ENCODE results near the gene ESR1.
"Not testable (repeated sequence)": the region's sequence is repeated elsewhere in the genome, so short reads cannot be mapped to it uniquely, and the experiment has no call there.

ESR1 gene

DNA sequence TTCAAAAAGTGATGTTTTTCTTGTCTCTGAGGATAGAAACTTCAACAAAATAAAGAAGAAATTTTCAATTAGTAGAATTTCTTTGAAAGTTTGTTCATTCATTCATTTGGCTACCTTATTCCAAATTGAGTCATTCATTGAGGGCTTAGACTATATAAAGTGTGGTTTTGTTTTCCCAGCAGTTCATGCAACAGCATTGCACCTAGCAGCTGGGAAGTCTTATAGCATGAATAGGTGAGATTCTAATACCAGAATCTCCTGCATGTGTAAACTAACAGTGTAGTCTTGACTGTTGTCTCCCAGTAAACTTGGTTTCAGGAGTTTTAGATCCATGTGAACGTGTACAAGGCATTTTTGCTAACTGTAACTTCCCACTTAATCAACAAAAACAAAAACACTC lies 7.1 kb downstream of the ESR1 start:
- no peak for DNase-seq

DNA sequence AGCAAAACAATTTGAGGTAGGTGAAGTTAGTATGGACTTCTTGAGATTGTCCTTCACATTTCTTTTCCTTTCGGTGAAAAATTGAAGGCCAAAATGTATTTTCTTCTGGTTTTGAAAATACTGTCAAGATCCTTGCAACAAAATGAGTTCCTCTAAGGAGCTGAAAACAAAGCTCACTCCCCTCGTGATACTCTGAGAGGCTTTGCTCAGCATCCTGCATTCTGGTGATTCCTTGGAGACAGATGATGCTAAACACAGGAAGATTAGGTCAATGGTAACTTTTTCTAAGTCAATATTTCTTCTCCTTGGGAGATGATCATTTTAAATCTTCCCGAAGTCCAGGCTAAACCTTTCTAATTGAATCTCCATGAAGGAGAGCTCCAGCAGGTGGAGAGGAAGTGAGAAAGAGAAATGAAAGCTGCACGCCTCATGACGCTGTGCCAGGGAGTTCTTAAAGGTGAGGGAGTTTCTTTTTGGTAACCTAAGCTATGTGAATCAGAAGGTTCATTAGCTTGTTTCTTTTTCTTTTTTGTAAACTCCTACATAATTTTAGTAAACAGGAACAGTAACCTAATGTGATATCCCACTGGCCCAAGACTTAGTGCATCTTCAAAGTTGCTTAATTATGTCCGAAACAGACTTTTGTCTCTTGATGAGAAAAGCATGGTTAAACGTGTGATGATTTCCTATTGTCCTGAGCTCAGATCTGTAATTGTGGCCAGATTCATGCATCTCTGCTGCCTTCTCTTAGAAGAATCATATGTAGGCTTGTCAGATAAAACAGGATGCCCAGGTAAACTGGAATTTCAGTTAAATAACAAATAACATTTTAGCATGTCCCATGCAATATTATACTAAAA lies 15.0 kb downstream of the ESR1 start:
- no peak for DNase-seq

DNA sequence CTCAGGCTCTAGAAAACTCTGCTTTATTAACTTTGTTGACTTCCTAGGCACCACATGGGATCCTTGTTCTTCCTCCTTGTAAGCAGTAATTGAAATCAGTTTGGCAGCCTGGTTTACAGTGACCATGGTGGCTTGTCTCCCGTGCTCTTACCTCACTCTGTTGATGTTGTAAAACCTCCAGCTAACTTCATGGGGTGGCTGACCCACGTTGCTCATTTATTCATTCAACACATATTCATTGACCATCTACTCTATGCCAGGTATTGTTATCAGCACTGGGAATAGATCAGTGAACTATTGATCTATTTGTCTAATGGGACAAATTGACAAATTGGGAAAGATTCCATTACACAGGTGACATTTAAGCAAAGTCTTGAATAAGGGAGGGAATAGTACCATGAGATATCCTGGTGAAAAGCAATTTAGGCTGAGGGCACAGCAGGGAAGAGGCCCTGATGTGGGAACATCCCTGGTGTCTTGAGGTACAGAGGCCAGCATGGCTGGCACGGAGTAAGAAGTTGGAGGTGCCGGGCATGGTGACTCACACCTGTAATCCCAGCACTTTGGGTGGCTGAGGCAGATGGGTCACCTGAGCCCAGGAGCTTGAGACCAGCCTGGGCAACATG lies 19.1 kb downstream of the ESR1 start:
- DNase-seq = no peak

DNA sequence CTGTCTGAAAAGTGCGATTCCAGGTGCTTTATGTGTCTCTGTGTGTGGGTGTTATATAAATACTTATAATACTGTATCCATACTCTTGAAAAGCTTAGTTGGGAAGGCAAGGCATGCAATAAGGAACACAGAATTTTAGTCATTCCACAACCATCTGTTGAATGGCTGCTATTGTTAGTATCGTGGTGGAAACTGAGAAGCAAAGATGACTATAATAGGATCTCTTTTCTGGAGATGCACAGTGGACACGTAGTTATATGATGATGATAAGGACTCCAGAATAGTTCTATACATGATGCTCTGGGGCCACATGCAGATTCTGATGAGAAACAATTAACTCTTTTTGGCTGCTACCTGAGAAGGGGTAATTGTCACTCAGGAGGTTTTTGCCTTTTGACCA lies 25.2 kb downstream of the ESR1 start:
- DNase-seq = no peak

DNA sequence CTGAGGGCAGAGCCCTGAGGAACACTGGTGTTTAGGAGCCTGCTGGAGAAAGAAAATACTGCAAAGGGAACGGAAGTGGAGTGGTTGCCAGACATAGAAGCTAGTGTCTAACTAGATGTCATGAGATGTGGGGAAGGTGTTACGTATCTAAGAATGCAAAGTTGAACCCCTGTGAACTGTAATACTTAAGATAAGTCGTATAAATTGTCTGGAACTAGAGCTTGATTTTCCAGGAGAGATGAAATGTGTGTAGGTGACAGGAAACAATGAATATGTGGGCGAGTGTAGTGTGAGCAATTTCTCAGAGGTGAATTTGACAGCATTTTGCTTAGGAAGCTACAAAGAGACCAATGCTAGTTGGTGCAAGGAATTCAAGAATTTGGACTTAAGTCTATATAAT lies 27.9 kb downstream of the ESR1 start:
- no peak for DNase-seq

DNA sequence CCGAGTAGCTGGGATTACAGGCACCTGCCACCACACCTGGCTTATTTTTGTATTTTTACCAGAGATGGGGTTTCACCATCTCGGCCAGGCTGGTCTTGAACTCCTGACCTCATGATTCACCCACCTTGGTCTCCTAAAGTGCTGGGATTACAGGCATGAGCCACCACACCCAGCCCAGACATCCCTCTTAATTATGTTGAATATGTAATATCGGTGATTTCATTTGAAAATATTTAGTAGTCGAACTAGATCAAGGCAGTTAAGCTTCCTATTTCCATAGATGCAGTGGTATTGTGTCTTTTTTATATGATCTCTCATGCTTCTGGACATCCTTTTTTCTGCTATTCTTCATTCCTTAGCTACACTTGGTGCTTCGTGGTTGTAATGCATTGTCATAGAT lies 29.7 kb downstream of the ESR1 start:
- no peak for DNase-seq

DNA sequence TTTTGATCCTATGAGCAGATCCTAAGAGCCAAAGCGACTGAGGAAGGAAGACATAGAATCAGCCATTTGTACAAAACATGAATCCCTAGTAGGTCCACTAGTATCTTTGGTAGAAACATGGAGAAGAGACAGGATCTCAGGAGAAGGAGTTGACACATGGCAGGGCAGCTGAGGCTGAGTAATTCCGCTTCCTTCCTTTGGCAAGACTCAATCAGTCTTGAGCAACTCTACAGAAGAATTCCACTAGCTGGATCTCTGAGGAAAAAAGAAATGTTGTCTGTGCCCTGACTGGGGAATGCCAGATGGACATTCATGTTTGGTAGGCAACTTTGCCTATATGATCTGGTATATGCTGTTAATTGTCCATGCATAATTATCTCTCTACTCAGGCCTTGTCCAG lies 35.3 kb downstream of the ESR1 start:
- no peak for DNase-seq

DNA sequence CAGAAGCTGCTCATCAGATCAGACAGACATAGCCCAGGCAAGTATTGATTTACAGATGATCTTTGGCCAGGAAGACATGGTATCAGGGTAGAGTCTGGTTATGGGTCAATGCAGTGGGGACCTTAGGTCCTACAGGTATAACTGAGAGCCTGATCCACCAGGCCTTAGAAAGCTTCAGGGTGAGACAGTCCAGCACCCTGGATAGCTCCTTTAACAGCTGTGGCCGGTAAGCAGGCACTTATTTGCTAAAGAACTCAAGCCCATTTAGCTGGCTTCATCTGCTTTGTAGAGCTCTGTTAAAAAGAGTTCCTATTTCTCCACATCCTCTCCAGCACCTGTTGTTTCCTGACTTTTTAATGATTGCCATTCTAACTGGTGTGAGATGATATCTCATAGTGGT lies 39.6 kb downstream of the ESR1 start:
- DNase-seq = no peak

DNA sequence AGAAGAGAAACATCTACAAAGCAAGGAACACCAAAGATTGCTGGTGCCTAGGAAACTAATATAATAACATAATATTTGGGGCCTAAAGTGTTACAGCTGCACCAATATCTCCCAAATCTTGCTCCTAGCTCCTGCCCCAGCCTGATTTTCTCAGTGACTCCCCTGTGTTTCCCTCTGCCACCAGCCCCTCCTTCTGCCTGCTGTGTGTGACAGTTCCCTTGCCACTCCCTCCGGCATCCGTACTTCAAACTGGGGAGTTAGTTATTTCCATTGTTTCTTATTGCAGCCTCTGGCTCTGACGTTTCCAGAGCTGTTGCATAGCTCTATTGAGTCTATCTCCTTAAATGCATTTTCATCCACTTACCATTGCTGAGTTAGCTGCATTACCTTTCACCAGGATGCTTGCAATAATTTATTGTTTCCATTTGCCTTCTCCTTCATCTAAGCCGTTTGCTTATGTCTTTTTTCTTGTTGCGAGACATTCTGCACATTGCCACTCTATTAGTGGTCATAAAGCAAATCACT lies 43.1 kb downstream of the ESR1 start:
- no peak for DNase-seq

DNA sequence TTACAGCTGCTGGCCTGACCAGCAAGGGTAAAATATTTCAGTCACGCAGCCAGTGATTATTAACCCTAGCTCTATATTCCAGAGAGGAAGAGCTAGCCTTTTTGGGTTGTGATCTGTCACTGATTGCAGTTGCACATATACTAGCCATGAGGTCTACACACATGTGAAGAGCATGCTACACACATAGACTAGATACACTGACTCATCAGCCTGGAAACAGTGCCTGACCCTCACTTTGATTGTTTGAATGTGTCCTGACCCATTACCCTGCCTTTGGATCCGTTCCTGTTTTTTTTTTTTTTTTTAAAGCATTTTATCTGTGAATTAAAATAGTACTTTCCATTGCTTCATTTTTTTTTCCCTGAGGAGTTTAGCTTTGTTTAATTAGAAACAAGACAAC lies 50.8 kb downstream of the ESR1 start:
- no peak for DNase-seq

DNA sequence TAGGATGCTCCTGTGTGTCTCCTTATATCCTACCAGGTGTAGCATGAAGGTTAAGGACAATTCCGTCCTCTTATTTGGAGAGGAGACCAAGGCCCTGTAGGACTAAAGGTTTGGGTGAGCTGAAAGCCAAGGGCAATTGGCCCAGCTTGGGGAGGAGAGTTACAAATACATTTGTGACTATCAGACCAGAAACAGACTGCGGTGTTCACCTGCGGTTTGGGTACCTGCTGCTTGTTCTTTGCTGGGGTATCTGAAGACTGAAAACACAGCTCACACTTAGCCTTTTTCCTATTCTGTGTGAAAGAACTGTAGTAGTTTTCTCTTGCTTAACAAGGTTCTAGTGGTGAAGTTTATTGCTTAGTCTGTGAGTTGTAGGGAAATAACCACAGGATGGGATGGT lies 55.0 kb downstream of the ESR1 start:
- DNase-seq = no peak

DNA sequence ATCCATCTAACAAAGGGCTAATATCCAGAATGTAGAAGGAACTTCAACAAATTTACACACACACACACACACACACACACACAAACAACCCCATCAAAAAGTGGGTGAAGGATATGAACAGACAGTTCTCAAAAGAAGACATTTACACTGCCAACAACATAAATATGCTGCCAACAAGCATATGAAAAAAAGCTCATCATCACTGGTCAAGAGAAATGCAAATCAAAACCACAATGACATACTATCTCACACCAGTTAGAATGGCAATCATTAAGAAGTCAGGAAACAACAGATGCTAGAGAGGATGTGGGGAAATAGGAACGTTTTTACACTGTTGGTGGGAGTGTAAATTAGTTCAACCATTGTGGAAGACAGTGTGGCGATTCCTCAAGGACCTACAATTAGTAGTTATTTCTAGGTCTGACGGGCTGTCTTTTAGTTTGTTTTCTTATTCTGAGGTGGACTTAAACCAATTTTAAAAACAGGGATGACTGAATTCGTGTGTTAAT lies 59.9 kb downstream of the ESR1 start:
- not testable (repeated sequence) for DNase-seq

DNA sequence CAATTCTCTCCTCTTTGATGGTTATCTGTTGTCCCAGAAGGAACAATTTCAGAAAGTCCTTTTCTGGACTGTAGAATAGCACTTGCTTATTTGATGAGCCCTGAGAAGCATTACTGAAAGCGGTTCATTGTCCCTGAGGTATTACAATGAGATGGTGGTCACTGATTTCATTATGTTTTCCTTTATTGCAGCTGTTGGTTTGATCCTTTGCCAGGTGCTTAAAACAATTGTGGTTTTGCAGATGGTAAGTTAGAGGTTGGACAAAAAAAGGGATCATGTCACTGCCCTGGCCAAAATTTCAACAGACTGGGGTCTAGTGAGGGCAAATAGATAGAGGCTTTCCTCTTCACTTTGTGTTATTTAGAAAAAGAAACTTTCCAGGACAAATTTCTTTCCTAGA lies 61.9 kb downstream of the ESR1 start:
- no peak for DNase-seq

DNA sequence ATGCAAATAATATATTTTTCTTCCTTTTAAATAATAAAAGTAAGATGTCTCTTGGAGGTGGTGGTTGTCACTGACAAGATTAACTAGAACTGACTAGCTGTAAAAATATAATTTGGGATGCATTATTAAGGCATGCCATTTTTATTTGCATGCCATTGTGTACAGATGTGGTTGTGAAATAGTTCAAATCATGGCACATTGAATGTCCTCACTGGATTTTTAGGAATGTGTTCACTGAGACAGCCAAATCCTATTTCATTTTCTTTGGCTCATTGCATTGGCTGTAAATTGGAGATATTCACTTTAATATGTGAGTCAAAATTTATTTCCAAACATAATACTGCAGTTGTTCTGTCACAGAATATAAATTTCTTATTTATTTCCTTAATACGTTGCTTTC lies 62.3 kb downstream of the ESR1 start:
- no peak for DNase-seq

DNA sequence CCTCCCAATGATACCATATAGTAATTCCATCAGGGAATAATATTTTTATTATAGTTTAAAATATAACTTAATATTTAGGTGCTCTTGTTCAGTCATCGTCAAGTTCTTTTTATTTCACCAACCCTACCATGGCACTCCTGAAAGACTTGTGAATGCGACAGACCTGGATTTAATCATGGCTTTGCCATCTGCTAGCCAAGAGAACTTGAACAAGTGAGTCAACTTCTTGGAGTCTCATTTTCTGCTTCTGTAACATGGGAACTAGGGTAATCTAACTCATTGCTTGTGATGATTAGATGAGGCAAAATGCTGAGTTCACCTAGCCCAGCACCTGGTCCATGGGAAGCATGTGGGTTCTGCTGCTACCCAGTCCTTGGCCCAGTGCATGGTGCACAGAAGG lies 62.9 kb downstream of the ESR1 start:
- DNase-seq = no peak

DNA sequence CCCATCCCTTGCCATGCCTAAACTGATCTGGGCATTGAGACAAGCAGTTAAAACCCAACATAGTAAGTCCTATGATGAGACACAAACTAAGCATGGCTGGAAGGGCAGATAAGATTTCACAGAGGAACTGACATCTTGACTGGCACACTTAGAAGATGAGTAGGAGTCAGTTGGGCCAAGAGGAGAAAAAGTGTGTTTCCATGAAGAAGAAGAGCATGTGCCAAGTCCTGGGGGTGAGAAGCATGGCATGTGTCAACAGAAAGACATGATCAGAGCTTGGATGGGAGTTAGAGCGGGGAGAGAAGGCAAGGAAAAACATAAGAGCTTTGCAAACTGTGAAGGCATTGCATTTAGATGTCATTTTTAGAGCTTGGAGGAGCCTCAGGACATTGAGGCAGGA lies 68.0 kb downstream of the ESR1 start:
- no peak for DNase-seq

DNA sequence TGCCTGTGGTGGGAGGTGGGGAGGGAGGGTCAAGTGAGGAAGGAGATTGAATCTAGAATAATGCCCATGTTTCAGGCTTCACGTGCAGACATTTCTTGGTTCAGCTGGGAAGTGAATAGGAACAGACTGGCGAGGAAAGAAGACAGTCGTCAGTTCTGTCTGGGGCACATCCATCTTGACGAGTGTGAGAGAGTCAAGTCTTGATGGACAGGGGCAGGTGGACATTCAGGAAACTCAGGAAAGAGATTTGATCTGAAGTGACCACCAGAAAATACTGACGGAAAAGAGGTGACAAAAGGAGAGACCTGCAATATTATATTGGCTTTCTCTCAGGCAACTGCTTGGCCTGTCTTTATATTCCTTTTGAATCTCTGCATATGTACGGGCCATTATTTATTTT lies 68.6 kb downstream of the ESR1 start:
- DNase-seq = no peak

DNA sequence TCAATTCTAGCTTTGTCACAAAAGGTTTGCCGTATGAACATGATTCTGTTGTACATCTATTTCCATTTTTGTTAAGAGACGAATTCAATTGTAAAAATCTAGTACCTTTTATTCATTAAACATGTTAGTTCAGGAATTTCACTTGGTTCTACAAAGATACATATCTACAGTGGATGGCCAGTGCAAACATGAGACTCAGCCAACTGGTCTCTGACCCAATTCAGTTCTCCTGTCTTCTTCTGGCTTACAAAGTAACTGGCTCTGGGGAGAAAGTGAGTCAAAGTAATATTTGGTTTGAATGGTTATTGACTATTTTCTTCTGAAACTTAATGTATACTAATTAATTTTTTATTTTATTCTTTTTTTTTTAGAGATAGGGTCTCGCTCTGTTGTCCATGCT lies 70.0 kb downstream of the ESR1 start:
- DNase-seq = no peak

DNA sequence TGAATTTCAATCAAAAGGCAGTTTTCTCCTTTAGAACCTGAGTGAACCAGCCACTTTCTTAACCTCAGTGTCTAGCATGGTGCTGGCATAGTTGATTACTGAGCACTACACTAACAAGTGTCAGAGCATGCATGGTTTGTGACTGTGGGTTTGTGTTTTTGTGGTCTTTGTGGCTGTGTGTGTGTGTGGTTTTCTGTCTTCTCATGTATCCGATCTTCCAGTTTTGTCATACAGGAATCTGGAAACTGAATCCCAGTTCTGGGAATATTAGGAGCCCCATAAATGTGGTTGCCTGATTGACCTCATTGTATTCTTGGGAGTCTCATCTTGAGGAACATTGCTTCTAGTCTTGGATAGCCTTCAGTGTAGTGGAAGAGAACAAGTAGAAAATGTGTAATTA lies 73.7 kb downstream of the ESR1 start:
- no peak for DNase-seq

DNA sequence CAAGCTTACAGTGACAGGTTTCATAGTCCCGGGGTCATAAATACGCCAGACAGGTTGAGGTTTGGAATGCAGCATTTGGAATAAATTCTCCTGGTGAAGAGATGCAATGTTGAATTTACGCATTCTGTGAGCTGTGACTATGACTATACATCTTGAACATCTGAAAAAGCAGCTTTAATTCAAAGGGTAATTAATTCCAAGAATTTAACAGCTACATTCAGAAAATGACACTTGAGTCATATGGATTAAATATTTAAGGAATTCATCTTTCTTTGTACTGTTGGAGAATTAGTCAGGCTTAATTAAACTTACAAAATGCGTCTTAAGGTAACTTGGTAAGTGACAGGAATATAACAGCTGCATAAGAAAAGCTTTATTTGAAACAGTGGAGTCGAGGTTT lies 74.7 kb downstream of the ESR1 start:
- no peak for DNase-seq

DNA sequence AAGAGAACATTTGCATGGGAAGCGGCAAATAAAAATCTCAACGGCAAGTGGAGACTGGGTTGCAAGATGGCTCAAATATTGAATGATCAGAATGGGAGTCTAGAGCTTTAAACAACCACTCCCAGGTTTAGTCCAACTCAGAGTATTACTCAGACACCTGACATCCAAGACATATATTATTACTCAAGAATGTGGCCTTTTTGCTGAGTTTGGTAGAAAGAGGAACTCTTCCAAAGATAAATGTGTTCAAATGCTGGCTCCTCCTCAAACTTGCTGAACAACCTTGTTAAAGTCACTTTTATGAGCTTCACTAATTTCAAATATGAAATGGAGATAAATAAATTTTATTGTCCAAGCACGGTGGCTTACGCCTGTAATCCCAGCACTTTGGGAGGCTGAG lies 77.8 kb downstream of the ESR1 start:
- DNase-seq = no peak

DNA sequence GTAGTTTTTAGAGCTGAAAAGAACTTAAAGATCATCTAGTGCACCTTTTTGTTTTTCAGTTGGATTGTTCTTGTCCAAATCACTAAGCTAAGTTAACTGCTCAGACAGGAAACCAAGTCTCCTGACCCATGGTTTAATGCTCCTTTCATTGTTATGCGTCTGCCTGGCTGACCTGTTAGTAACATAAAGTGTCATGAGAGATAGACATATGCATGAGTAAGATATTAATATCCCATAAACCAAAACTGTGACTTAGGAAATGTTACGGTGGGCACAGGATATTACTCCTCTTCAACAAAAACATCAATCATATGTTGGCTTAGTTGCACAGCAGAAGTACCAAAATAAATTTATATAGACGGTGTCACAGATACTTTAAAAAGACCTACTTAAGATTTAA lies 84.0 kb downstream of the ESR1 start:
- no peak for DNase-seq

DNA sequence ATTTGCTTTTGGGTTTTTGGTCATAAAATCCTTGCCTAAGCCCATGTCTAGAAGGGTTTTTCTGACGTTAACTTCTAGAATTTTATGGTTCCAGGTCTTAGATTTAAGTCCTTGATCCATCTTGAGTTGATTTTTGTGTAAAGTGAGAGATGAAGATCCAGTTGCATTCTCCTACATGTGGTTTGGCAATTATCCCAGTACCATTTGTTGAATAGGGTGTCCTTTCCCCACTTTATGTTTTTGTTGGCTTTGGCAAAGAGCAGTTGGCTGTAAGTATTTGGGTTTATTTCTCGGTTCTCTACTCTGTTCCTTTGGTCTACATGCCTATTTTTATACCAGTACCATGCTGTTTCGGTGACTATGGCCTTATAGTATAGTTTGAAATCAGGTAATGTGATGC lies 86.9 kb downstream of the ESR1 start:
- DNase-seq = not testable (repeated sequence)

DNA sequence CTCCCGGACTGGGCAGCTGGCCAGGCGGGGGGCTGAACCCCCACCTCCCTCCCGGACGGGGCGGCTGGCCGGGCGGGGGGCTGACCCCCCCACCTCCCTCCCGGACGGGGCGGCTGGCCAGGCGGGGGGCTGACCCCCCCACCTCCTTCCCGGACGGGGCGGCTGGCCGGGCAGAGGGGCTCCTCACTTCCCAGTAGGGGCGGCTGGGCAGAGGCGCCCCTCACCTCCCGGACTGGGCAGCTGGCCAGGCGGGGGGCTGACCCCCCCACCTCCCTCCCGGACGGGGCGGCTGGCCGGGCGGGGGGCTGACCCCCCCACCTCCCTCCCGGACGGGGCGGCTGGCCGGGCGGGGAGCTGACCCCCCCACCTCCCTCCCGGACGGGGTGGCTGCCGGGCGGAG lies 91.7 kb downstream of the ESR1 start:
- not testable (repeated sequence) for DNase-seq

All from NCI-H1694 treated with DMSO at 0.1 percent for 48 hours (cell line).